ENCODE data around the gene LARGE2.

DNA sequence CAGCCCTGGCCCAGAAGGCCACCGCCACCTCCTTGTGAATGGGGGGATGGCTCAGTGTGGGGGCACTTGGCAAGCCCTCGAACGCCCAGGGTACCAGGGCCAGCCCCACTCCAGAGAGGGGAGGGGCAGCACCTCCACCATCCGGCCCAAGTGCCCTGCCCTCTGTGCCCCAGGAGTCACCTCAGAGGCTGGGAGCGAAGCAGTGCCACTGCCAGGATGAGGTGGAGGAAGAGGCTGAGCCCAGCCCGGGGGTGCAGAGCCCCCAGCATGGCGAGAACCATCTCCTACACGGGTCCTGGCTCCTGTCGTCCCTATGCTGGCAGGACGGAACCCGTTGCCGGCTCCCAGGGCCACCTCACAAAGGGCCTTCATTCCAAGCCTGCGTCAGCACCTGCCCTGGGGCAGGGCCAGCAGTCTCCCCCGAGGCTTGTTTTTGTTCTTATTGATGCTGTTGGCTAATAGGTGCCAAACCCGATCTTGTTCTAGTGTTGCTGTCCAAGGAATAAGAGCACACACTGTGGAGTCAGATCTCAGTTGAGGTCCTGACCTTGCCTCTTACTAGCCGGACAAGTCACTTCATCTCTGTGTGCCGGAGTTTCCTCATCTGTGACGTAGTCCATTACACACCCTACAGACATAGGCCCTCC is 15.4 kb upstream of the LARGE2 start, which contains the start of gene FREY1:
- TF ChIP-seq CTCF (IDR thresholded peaks at IDR 0.05) (no peak), POLR2AphosphoS5 (IDR thresholded peaks at IDR 0.05) (no peak), POLR2A (IDR thresholded peaks at IDR 0.05) (no peak)
